Measurements from ENCODE around the gene KDM6B.

KDM6B gene

DNA sequence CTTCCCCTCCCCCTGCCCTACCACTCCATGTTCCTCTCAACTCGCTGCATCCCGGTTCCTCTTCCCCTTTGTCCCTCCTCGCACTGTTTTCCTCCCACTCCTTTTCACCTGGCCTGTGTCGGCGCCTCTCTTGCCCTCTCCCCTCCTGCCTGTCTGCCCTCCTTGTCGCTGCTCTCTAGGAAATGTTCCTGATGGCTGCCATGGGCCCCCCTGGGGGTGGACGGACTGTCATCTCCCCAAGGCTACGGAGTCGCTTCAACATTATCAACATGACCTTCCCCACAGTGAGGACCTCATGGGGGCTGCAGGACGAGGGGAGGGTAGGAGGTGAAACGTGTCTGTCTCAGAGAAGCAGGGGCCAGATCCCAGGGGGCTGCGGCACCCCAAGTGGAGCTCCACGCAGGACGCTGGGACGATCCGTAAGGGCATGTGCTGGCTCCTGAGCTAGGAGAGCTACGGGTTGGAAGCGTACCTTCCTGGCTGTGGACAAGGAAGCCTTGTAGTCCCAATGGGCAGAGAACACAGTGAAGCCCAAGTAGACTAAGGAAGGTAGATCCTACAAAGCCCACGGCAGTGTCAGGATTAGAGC lies 39.8 kb upstream of the KDM6B start:
- Histone ChIP-seq H3K4me1 (no peaks in the 10 kb centered on the region), H3K27me3 (no peaks in the 10 kb centered on the region)
- TF ChIP-seq, protein P1, sequence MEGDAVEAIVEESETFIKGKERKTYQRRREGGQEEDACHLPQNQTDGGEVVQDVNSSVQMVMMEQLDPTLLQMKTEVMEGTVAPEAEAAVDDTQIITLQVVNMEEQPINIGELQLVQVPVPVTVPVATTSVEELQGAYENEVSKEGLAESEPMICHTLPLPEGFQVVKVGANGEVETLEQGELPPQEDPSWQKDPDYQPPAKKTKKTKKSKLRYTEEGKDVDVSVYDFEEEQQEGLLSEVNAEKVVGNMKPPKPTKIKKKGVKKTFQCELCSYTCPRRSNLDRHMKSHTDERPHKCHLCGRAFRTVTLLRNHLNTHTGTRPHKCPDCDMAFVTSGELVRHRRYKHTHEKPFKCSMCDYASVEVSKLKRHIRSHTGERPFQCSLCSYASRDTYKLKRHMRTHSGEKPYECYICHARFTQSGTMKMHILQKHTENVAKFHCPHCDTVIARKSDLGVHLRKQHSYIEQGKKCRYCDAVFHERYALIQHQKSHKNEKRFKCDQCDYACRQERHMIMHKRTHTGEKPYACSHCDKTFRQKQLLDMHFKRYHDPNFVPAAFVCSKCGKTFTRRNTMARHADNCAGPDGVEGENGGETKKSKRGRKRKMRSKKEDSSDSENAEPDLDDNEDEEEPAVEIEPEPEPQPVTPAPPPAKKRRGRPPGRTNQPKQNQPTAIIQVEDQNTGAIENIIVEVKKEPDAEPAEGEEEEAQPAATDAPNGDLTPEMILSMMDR (IDR thresholded peaks at IDR 0.05; ENCODE audit: low read depth, low read length) = no peak

DNA sequence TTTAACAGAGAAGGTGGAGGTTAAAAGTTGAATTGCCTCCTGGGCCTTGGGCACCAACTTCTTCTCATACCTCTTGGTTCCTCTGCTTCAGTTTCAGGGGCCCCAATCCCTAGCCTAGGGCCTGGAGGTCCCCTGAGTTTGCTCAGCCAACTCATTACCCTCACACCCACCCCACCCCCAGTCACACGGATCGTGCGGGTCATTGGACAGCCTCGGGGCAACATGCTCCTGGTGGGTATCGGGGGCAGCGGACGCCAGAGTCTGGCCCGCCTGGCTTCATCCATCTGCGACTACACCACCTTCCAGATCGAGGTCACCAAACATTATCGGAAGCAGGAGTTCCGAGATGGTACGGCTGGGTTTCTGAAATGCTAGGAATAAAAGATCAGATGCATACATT lies 36.0 kb upstream of the KDM6B start:
- no peak overlapping the region for H3K4me3 ChIP-seq (ENCODE audit: low read depth, low read length)
- no peaks in the 10 kb centered on the region for H3K27me3 ChIP-seq
- TF ChIP-seq, protein P1 (IDR thresholded peaks at IDR 0.05; ENCODE audit: low read depth, low read length) = no peak
- H3K4me1 ChIP-seq = no peaks in the 10 kb centered on the region
- no peaks in the 10 kb centered on the region for H3K9me3 ChIP-seq
- H3K36me3 ChIP-seq = no peaks in the 10 kb centered on the region
- no peak for DNase-seq

More for the DNA sequence above, 39.8 kb upstream of the KDM6B start:
- DNase-seq = no peak
- no peaks in the 10 kb centered on the region for H3K36me3 ChIP-seq
- H3K4me3 ChIP-seq (ENCODE audit: low read depth, low read length) = no peak overlapping the region
- no peaks in the 10 kb centered on the region for H3K9me3 ChIP-seq

GRCh38 chr17:7798839-7799238 lies 35.2 kb upstream of the KDM6B start:
- TF ChIP-seq, protein P1 (IDR thresholded peaks at IDR 0.05; ENCODE audit: low read depth, low read length) = no peak
- Histone ChIP-seq H3K9me3 (no peaks in the 10 kb centered on the region), H3K27me3 (no peaks in the 10 kb centered on the region), H3K4me1 (no peaks in the 10 kb centered on the region), H3K36me3 (no peaks in the 10 kb centered on the region), H3K4me3 (ENCODE audit: low read depth, low read length) (no peak overlapping the region)
- DNase-seq = no peak

- Histone ChIP-seq H3K4me3 (ENCODE audit: low read depth, low read length) (no peak overlapping the region), H3K36me3 (no peaks in the 10 kb centered on the region), H3K27me3 (no peaks in the 10 kb centered on the region), H3K9me3 (no peaks in the 10 kb centered on the region), H3K4me1 (no peaks in the 10 kb centered on the region)
- TF ChIP-seq, protein P1 (IDR thresholded peaks at IDR 0.05; ENCODE audit: low read depth, low read length) = no peak
- DNase-seq = no peak
Measured at GRCh38 chr17:7803981-7804380, 30.0 kb upstream of the KDM6B start.

DNA sequence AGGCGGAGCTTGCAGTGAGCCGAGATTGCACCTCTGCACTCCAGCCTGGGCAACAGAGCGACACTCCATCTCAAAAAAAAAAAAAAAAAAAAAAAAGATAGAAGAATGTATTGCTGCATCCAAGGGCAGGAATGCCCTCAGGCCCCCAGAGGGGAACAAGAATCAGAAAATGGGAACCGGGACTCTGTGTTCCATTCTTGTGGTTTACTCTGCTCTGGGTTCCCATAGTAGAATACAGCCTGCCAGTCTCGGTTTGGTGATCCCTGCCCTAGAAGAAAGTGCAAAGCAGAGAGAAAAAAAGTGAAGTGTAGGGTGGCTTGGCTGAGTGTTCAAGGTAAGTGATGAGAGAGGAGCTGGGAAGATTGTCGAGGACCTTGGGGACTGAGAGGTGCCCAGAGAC lies 27.4 kb upstream of the KDM6B start:
- no peaks in the 10 kb centered on the region for H3K4me1 ChIP-seq
- no peaks in the 10 kb centered on the region for H3K36me3 ChIP-seq
- H3K9me3 ChIP-seq = no peaks in the 10 kb centered on the region
- TF ChIP-seq, protein P1 (IDR thresholded peaks at IDR 0.05; ENCODE audit: low read depth, low read length) = no peak
- DNase-seq = no peak
- H3K4me3 ChIP-seq (ENCODE audit: low read depth, low read length) = no peak overlapping the region
- no peaks in the 10 kb centered on the region for H3K27me3 ChIP-seq

DNA sequence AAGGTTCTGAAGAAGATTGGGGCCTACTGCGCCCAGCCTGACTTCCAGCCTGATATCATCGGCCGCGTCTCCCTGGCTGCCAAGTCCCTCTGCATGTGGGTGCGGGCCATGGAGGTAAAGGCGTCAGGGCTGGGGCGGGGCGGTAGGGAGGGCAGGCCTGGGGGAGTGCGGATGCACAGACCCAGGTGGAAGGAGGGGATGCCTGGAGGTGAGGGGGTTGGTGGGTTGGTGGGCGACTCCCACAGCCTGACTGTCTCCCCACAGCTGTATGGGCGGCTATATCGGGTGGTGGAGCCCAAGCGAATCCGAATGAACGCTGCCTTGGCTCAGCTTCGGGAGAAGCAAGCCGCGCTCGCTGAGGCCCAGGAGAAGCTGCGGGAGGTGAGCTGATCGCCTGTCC lies 26.8 kb upstream of the KDM6B start:
- H3K4me3 ChIP-seq (ENCODE audit: low read depth, low read length) = no peak overlapping the region
- DNase-seq = no peak
- H3K27me3 ChIP-seq = no peaks in the 10 kb centered on the region
- H3K4me1 ChIP-seq = no peaks in the 10 kb centered on the region
- TF ChIP-seq, protein P1 (IDR thresholded peaks at IDR 0.05; ENCODE audit: low read depth, low read length) = no peak
- no peaks in the 10 kb centered on the region for H3K9me3 ChIP-seq
- H3K36me3 ChIP-seq = no peaks in the 10 kb centered on the region
